Activated effector memory CD4-positive, alpha-beta T cell treated with anti-CD3 and anti-CD28 coated beads, Interleukin-2, amount 50 U/mL, for 16 hours (primary cell): ENCODE measurements around the gene SERPINB1.
"Not testable (repeated sequence)": the region's sequence is repeated elsewhere in the genome, so short reads cannot be mapped to it uniquely, and the experiment has no call there.

ENCODE experiments used
- DNase-seq: peaks from one replicate; pipeline ENCODE4 v3.0.0-alpha.2; 2020

The SERPINB1 gene

GRCh38 chr6:2841264-2842138 is at the start of gene SERPINB1:
Gene SERPINB1, minus strand, starts transcription at chr6:2841863. Its CDS starts 1,277 bp downstream, at chr6:2840586.
- peak; percentile 91 for DNase-seq

- DNase-seq = no peak
These were observed 49.5 kb upstream of the SERPINB1 start for GRCh38 chr6:2890976-2891767.

GRCh38 chr6:2885967-2886735 is 44.5 kb upstream of the SERPINB1 start:
- no peak for DNase-seq

- no peak for DNase-seq
These were observed 43.1 kb upstream of the SERPINB1 start for GRCh38 chr6:2884804-2885203.

GRCh38 chr6:2883673-2884072 is 42.0 kb upstream of the SERPINB1 start:
- no peak for DNase-seq

GRCh38 chr6:2881423-2881822 is 39.8 kb upstream of the SERPINB1 start:
- no peak for DNase-seq

- not testable (repeated sequence) for DNase-seq
These were observed 38.5 kb upstream of the SERPINB1 start for GRCh38 chr6:2880156-2880555.

- no peak for DNase-seq
These were observed 36.3 kb upstream of the SERPINB1 start for GRCh38 chr6:2877960-2878359.

- no peak for DNase-seq
These were observed 35.6 kb upstream of the SERPINB1 start for GRCh38 chr6:2877057-2877882.

- DNase-seq = no peak
These were observed 34.8 kb upstream of the SERPINB1 start for GRCh38 chr6:2876210-2877056.

GRCh38 chr6:2875359-2876191 is 33.9 kb upstream of the SERPINB1 start:
- DNase-seq = peak; percentile 82

GRCh38 chr6:2873643-2874042 is 32.0 kb upstream of the SERPINB1 start:
- DNase-seq = no peak

- DNase-seq = no peak
These were observed 31.0 kb upstream of the SERPINB1 start for GRCh38 chr6:2872423-2873358.

- no peak for DNase-seq
These were observed 30.3 kb upstream of the SERPINB1 start for GRCh38 chr6:2871953-2872352.

GRCh38 chr6:2871102-2871501 is 29.4 kb upstream of the SERPINB1 start:
- DNase-seq = no peak

GRCh38 chr6:2870046-2870636 is 28.5 kb upstream of the SERPINB1 start:
- no peak for DNase-seq

- no peak for DNase-seq
These were observed 27.0 kb upstream of the SERPINB1 start for GRCh38 chr6:2868637-2869036.

GRCh38 chr6:2866171-2866846 is 24.6 kb upstream of the SERPINB1 start:
- DNase-seq = no peak
